Inferior parietal cortex (tissue), 1 donor: Measurements from ENCODE around the gene STAMBP.
"Not testable (repeated sequence)": the region's sequence is repeated elsewhere in the genome, so short reads cannot be mapped to it uniquely, and the experiment has no call there.

Experiments used
- DNase-seq: peaks from one replicate; pipeline ENCODE4 v3.0.0-alpha.2; 2016; ENCODE audit errors: extremely low spot score

STAMBP gene

GRCh38 chr2:73887596-73888353 lies 59.0 kb downstream of the STAMBP start:
- DNase-seq: not testable (repeated sequence)

- no peak for DNase-seq
These were observed 59.6 kb downstream of the STAMBP start for GRCh38 chr2:73888388-73888787.

- no peak for DNase-seq
These were observed 60.4 kb downstream of the STAMBP start for GRCh38 chr2:73889206-73889605.

DNA sequence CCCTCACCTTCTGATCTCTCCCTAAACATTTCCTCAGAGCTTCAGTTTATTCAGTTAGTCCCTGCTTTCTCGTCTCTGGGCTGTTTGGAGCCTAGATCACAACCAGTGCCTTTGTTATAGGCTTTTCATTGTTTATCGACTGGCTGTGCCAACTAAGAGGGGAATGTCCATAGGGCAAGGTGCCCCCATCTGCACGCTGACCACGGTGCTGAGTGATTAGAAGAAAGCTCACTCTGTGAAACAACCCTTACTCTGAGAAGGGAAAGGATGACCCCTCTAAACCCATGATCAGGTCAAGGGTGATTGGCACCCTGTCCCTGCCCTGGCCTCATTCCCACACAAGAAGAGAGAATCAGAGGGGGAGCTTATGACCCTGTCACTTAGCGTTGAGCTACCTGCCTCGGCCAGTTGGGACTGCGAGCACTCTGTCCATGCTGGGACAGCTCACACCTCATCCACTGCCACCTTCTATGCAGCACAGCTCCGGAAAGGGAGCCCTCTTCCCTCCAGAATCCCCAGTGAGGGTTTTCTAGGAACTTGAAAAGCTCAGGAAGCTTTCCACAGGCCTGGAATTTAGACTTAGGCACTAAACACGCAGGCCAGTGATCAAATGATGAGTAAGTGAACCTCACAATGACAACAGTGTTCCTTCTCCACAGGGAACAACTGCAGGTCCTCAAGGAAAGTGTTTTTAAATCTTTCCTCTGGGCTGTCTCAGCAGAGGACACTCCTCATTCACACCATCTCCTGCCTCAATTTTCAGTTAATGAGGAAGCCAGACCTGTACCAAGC lies 61.7 kb downstream of the STAMBP start:
- DNase-seq: no peak

DNA sequence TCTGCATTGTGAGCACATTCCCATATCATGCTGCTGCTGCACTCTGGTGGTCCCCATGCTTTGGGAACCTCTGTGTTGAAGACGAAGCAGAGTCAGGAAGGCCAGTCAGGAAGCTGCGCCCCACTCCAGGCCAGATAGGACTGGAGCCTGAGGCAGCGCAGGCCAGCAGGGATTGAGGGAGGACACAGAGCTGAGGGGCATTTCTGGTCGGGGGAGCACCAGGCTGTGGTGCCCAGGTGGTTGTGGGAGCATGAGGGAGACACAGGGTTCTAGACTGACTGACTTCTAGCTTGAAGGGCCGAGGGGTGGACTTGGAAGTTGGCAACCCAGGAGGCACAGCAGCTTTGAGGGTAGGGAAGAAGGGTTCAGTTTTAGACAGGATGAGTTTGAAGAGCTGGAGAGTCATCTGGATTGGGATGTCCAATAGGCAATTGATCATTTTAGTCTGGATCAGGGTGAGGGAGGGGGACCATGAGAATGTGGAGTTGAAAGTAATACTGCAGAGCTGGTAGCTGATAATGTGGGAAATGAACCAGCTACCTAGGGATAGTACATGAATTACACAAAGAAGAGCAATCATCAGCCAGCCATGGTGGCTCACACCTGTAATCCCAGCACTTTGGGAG lies 62.6 kb downstream of the STAMBP start:
- no peak for DNase-seq

DNA sequence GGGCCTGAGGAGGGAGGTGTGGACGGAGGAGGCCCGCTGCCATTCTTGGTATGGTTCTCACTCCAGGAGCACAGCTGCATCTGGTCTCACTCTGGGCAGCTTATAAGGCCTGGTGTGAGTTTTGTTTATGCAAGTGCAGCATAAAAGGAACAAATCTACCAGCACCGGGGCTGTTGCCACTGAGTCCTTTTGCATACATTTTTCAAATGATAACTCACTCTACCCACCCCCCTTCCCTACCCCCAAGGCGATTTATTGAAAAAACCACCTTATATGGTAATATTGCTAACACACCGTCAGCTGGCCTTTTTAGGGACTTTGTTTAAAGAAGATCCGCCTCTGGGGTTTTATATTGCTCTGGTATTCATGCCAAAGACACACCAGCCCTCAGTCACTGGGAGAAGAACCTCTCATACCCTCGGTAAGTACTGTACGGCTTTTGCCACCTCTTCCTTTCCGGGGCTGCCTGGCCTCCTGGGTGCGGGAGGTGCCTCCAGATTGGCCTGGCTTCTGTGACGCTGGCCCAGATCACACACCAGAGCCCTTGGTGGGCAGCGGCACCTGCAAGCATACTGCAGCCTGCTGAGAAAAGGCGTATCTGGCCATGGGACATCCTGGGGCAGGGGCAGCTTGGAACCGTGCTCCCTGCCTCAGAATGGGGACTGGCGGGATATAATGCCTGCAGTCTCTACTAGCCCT lies 64.0 kb downstream of the STAMBP start, which contains the start of gene ACTG2:
Gene ACTG2, plus strand, starts transcription at position 378 of the 699 bp plus-strand sequence. CDS start 8,304 bp downstream, outside the sequence.
- no peak for DNase-seq

DNA sequence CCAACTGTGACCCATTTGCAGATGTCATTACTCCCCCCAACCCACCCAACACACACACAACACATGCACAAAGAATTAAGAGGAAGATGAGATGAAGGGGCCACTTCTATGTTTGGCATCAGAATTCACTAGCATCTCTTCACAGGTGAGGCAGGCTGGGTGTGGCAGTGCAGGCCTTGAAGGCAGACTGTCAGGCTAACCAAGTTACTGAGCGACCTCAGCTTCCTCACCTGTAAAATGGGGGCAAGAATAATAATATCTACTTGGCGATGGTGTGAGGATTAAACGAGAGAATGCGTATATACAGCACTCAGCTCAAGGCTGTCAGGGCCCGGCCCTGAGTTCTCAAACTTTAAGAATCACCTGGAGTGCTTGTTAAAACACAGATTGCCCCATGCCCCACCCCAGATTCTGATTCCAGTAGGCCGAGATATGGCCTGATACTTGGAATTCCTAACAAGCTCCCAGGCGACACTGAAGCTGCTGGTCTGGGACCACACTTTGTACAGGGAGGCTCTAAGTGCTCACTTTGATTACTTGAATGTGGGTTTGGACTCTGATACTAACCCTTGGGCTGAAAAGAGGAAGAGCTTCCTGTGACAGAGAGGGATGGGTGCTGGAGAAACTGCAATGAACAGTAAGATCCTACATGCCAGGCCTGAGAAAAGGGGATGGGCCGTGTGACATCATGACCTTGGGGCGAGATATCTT lies 65.2 kb downstream of the STAMBP start:
- no peak for DNase-seq

- no peak for DNase-seq
These were observed 65.7 kb downstream of the STAMBP start for GRCh38 chr2:73894475-73894850.

DNA sequence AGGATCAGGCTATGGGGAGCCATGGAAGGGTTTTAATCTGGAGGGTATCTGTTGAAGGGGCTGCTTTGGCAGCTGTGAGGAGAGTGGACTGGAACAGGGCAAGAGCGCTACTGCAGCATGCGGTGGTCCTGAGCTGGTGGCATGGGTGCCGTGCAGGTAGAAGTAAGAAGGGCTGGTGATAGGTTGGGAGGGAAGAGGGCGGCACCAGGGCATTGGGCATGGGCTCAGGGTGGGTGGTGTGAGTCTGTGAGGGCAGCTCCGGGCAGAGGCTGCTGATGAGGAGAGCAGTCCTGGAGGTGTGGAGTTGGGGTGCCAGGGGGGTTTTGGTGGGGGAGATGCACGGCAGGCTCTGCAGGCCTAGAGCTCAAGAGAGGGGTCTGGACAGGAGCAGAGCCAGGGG lies 66.1 kb downstream of the STAMBP start:
- DNase-seq: no peak

DNA sequence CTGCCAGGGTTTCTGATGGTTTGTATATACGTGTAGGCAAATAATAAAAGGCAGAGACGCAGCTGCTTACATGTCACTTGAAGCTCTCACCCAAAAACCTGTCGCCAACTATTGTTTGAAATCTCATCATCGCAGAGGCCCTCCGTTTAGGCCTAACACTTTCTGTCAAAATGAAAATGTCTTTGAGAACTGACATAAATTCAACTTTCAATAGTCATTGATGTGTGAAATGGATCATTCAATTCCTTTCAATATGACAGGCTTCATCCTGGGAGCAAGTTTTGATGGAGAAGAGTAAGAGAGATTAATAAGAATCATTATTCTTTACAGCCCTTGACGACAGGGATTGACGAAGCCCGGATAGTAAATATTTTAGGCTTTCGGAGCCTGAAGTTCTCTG lies 66.7 kb downstream of the STAMBP start:
- no peak for DNase-seq

- DNase-seq: no peak
These were observed 67.8 kb downstream of the STAMBP start for GRCh38 chr2:73896362-73897239.

DNA sequence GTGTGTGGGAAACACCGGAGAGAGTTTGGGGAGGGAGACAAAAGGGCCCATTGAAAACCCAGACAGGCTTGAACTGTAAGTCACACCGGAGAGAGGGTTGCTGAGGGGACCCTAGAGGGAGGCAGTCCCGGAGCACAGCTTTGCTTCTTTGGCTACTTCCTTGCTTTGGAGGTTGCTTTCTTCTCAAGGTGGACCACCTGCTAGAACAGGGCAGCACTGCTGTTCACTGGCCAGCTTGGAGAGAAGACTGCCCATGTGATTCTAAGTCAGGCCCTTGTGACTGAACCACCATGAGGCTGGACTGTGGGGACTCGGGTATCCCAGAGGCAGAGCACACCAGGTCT lies 68.5 kb downstream of the STAMBP start:
- no peak for DNase-seq

- no peak for DNase-seq
These were observed 69.2 kb downstream of the STAMBP start for GRCh38 chr2:73897934-73898333.

- DNase-seq: no peak
These were observed 71.1 kb downstream of the STAMBP start for GRCh38 chr2:73899801-73900336.

DNA sequence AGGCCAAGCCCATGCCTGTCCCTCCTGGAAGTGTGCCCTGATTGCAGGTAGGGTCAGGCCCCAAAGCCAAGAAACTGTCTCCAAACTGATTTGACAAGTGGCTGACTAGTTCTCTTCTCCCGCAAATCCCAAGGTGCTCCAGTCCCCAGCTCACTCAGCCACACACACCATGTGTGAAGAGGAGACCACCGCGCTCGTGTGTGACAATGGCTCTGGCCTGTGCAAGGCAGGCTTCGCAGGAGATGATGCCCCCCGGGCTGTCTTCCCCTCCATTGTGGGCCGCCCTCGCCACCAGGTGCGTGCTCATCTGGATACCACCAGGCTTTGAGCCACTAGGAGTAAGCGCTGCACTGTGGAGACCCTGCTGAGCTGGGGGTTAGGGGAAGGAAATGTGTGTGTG lies 72.4 kb downstream of the STAMBP start:
- no peak for DNase-seq

GRCh38 chr2:73902284-73902683 lies 73.5 kb downstream of the STAMBP start:
- no peak for DNase-seq

- DNase-seq: no peak
These were observed 74.6 kb downstream of the STAMBP start for GRCh38 chr2:73903313-73903712.

GRCh38 chr2:73903949-73904613 lies 75.3 kb downstream of the STAMBP start:
- DNase-seq: not testable (repeated sequence)

DNA sequence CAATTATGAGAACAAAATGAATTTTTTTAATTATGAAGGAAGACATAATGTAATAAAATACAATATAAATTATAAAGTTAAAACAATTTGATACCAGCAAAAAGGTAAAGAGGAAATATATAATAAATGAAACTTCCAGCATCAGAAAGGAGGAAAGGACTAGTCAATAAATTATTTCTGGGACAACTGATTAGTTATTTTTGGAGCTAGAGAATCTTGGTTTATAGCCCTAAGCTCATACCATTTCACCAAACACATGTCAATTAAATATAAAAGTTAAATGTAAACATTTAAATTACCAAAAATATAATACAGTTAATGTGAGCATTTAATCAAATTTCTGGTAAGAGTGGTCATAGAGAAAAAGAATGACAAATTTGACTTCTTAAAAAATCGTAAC lies 76.2 kb downstream of the STAMBP start:
- no peak for DNase-seq
